Spinal cord (tissue), 10 donors: Measurements from ENCODE around the gene RGS7. TPM values are rescaled to one million over a fixed set of nuclear protein-coding genes. Genes with fewer than 3 reads are reported as not detected.
"Not testable (repeated sequence)": the region's sequence is repeated elsewhere in the genome, so short reads cannot be mapped to it uniquely, and the experiment has no call there.

Source experiments
- DNase-seq, 6 donors: peaks; one replicate each; pipeline versions ENCODE4 v3.0.0 to v3.0.0-alpha.2; 2013 to 2015; ENCODE audit warnings: low spot score in 6 of 6, low read depth in 4 of 6
- H3K27ac ChIP-seq: one replicate; pipeline ENCODE4 v1.5.1; 2013; ENCODE audit warnings: low read depth, low read length, control low read depth
- H3K27me3 ChIP-seq: one replicate; pipeline ENCODE4 v1.6.1; 2013; ENCODE audit warnings: low read length; ENCODE audit not compliant: control insufficient read depth, insufficient read depth
- H3K36me3 ChIP-seq: one replicate; pipeline ENCODE4 v1.6.1; 2013; ENCODE audit warnings: low read length; ENCODE audit not compliant: control insufficient read depth, insufficient read depth
- H3K4me1 ChIP-seq: one replicate; pipeline ENCODE4 v1.6.1; 2013; ENCODE audit warnings: low read length; ENCODE audit not compliant: control insufficient read depth, insufficient read depth
- H3K4me3 ChIP-seq: one replicate; pipeline ENCODE4 v1.5.1; 2013; ENCODE audit warnings: low read depth, low read length, control low read depth
- H3K9me3 ChIP-seq: one replicate; pipeline ENCODE4 v1.6.1; 2013; ENCODE audit warnings: low read length; ENCODE audit not compliant: control insufficient read depth, insufficient read depth
- WGBS: methylation state at CpG from one replicate; pipeline ENCODE4 v1.1.5; 2013; ENCODE audit warnings: missing lambda C conversion rate; ENCODE audit not compliant: insufficient coverage; 5-methylcytosine and 5-hydroxymethylcytosine counted together
- polyA plus RNA-seq, 2 donors: library from polyadenylated mRNA; unstranded; fragments of 120-200 nt; gene quantifications; one replicate each; pipeline ENCODE4 v1.2.1, GENCODE V29; 2013; ENCODE audit not compliant: insufficient read length in 2 of 2
- total RNA-seq, 2 donors: library from RNA; depleted of rRNA in 1 of 2; stranded (reverse); fragments of 120-200 nt in 1 of 2; fragments of >200 nt in 1 of 2; gene quantifications; one replicate each; pipeline versions ENCODE4 v1.2.3 to v1.2.4, GENCODE V29; 2013 to 2014
- donor health status: healthy.

RGS7 gene
- total and polyA plus RNA-seq, 4 donors = 9.5 to 44.1 (median 31.3) TPM

GRCh38 chr1:241095847-241096246 lies 261.2 kb downstream of the RGS7 start:
- Histone ChIP-seq H3K4me3 (no peak overlapping the region), H3K27me3 (no peaks in the 10 kb centered on the region), H3K4me1 (no peaks in the 10 kb centered on the region), H3K36me3 (no peaks in the 10 kb centered on the region), H3K27ac (no peak overlapping the region), H3K9me3 (no peaks in the 10 kb centered on the region)
- DNase-seq = peak in 1 of 6 donors; percentile 69
- 76% methylated on average over 3 of the region's 6 CpGs for WGBS

- Histone ChIP-seq H3K4me3 (no peak overlapping the region), H3K27me3 (no peaks in the 10 kb centered on the region), H3K36me3 (no peaks in the 10 kb centered on the region), H3K9me3 (no peaks in the 10 kb centered on the region), H3K27ac (no peak overlapping the region), H3K4me1 (no peaks in the 10 kb centered on the region)
- 100% methylated on average over 1 of the region's 3 CpGs for WGBS
- no peak for DNase-seq
Observed at GRCh38 chr1:241090798-241091197, 266.2 kb downstream of the RGS7 start.

GRCh38 chr1:241089066-241089465 lies 267.9 kb downstream of the RGS7 start:
- H3K9me3 ChIP-seq, DNase-seq, H3K36me3 ChIP-seq, H3K4me1 ChIP-seq, H3K27me3 ChIP-seq, H3K4me3 ChIP-seq, H3K27ac ChIP-seq: not testable (repeated sequence)
- WGBS = 100% methylated on average over 1 of the region's 1 CpG

GRCh38 chr1:241088075-241088474 lies 268.9 kb downstream of the RGS7 start:
- H3K27me3 ChIP-seq = not testable (repeated sequence)
- WGBS = 100% methylated on average over 1 of the region's 2 CpGs

GRCh38 chr1:241086686-241087085 lies 270.3 kb downstream of the RGS7 start:
- no peaks in the 10 kb centered on the region for H3K9me3 ChIP-seq
- no peaks in the 10 kb centered on the region for H3K27me3 ChIP-seq
- H3K4me1 ChIP-seq = no peaks in the 10 kb centered on the region
- 95% methylated on average over 5 of the region's 6 CpGs for WGBS
- DNase-seq = no peak
- H3K36me3 ChIP-seq = no peaks in the 10 kb centered on the region
- H3K27ac ChIP-seq = no peak overlapping the region
- no peak overlapping the region for H3K4me3 ChIP-seq

More at GRCh38 chr1:241088075-241088474, 268.9 kb downstream of the RGS7 start:
- not testable (repeated sequence) for H3K4me3 ChIP-seq, H3K27ac ChIP-seq, H3K36me3 ChIP-seq, H3K4me1 ChIP-seq, H3K9me3 ChIP-seq, DNase-seq

GRCh38 chr1:241083285-241083684 lies 273.7 kb downstream of the RGS7 start:
- H3K27me3 ChIP-seq = no peaks in the 10 kb centered on the region
- no peaks in the 10 kb centered on the region for H3K36me3 ChIP-seq
- no peak overlapping the region for H3K27ac ChIP-seq
- H3K4me3 ChIP-seq = no peak overlapping the region
- H3K4me1 ChIP-seq = no peaks in the 10 kb centered on the region
- no peaks in the 10 kb centered on the region for H3K9me3 ChIP-seq
- DNase-seq = no peak
- WGBS = no CpG with 5 or more reads among the region's 3 CpGs

GRCh38 chr1:241081473-241081872 lies 275.5 kb downstream of the RGS7 start:
- 100% methylated on average over 1 of the region's 2 CpGs for WGBS
- Histone ChIP-seq H3K27ac (no peak overlapping the region), H3K27me3 (no peaks in the 10 kb centered on the region), H3K9me3 (no peaks in the 10 kb centered on the region), H3K36me3 (no peaks in the 10 kb centered on the region), H3K4me3 (no peak overlapping the region), H3K4me1 (peaks cover 3% of the 10 kb centered on the region)
- DNase-seq = no peak

GRCh38 chr1:241079459-241079858 lies 277.5 kb downstream of the RGS7 start:
- H3K36me3 ChIP-seq = no peaks in the 10 kb centered on the region
- H3K4me1 ChIP-seq = peaks cover 3% of the 10 kb centered on the region
- no peak for DNase-seq
- no CpG with 5 or more reads among the region's 1 CpG for WGBS
- H3K27ac ChIP-seq = no peak overlapping the region
- no peaks in the 10 kb centered on the region for H3K9me3 ChIP-seq
- no peaks in the 10 kb centered on the region for H3K27me3 ChIP-seq
- no peak overlapping the region for H3K4me3 ChIP-seq

GRCh38 chr1:241079047-241079446 lies 278.0 kb downstream of the RGS7 start:
- H3K36me3 ChIP-seq = no peaks in the 10 kb centered on the region
- H3K4me3 ChIP-seq = no peak overlapping the region
- no peaks in the 10 kb centered on the region for H3K27me3 ChIP-seq
- H3K4me1 ChIP-seq = peaks cover 3% of the 10 kb centered on the region
- no peak overlapping the region for H3K27ac ChIP-seq
- DNase-seq = peak in 3 of 6 donors; percentile 40 to 95 (median 43)
- H3K9me3 ChIP-seq = no peaks in the 10 kb centered on the region
- WGBS = 32% methylated on average over 8 of the region's 8 CpGs

- Histone ChIP-seq H3K27me3 (no peaks in the 10 kb centered on the region), H3K9me3 (no peaks in the 10 kb centered on the region), H3K4me1 (peaks cover 3% of the 10 kb centered on the region), H3K36me3 (no peaks in the 10 kb centered on the region), H3K4me3 (no peak overlapping the region), H3K27ac (peak overlapping the region; percentile 45)
- peak in 2 of 6 donors; percentile 29 to 65 for DNase-seq
- 29% methylated on average over 4 of the region's 11 CpGs for WGBS
Observed at GRCh38 chr1:241077386-241078147, 279.4 kb downstream of the RGS7 start.
